Activated CD4-positive, alpha-beta T cell treated with anti-CD3 and anti-CD28 coated beads, Interleukin-2, amount 50 U/mL, for 4 hours (primary cell): ENCODE data around the gene TCF23.
A peak's percentile ranks its signal among the peaks of the same experiment; 100 is the strongest.
"Not testable (repeated sequence)": the region's sequence is repeated elsewhere in the genome, so short reads cannot be mapped to it uniquely, and the experiment has no call there.

Experiments used
- DNase-seq, 2 experiments: peaks; one replicate each; pipeline ENCODE4 v3.0.0-alpha.2; 2020

The TCF23 gene

DNA sequence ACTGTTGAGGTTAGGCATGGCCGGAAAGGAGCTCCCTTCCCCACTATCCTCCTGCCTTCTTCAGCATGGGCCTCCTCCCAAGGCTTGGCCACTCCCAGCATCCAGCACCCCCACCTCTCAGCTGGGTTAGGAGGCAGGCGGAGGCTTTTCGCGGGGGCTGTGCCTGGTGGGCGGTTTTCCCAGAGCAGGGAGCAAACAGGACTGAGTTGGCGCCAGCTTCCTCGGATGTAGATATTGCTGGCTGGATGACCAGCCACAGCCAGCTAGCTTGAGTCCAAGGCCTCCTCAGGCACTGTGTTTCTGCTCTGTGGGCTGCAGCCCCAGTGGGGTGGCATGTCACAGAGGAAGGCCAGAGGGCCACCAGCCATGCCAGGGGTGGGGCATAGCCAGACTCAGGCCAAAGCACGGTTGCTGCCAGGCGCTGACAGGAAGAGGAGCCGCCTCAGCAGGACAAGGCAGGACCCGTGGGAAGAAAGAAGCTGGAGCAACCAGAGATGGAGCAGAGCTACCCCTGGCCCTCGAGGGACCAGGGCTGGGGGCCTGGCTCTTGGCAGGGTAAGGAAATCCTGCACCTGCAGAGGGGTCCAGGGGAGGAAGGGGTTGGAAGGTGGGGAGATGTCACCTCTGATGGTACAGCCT is at the start of gene TCF23:
TSS of gene TCF23 (plus strand) at position 204 of the 639 bp plus-strand sequence. CDS start at position 334, 130 bp downstream.
- DNase-seq: no peak

DNA sequence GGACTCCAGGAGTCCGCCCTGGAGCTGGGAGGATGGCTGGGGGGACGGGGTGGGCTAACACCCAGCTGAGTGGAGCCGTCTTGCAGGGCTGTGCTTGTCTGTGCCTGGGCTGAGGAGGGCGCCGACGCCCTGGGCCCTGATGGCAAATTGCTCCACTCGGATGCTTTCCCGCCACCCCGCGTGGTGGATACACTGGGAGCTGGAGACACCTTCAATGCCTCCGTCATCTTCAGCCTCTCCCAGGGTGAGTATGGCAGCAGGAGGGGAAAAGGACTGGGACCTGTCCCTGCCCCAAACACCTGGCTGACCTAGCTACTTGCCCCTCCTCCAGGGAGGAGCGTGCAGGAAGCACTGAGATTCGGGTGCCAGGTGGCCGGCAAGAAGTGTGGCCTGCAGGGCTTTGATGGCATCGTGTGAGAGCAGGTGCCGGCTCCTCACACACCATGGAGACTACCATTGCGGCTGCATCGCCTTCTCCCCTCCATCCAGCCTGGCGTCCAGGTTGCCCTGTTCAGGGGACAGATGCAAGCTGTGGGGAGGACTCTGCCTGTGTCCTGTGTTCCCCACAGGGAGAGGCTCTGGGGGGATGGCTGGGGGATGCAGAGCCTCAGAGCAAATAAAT is 49.4 kb upstream of the TCF23 start:
- DNase-seq: no peak

DNA sequence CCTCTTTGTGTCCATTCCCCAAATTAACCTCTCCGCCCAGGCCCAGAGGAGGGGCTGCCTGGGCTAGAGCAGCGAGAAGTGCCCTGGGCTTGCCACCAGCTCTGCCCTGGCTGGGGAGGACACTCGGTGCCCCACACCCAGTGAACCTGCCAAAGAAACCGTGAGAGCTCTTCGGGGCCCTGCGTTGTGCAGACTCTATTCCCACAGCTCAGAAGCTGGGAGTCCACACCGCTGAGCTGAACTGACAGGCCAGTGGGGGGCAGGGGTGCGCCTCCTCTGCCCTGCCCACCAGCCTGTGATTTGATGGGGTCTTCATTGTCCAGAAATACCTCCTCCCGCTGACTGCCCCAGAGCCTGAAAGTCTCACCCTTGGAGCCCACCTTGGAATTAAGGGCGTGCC is 48.8 kb upstream of the TCF23 start:
- DNase-seq: no peak

DNA sequence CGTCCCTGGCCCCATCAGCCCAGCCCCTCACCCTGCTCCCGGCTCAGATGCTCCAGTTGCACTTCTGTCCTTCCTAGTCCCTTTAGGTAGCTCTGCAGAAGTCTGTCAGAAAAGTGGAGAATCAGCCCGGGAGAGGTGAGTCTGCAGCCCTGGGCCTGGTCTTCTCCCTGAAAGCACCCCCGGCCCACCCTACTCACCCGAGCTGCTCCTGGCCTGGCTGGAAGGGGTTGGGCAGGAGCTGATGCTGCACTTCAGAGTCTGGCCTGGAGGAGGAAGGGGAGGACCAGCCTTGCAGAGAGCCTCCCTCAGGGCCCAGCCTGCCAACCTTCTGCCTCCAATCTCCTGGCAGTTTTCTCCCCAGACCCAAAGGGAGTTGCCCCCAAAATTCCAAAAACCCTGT is 46.5 kb upstream of the TCF23 start:
- DNase-seq: no peak

DNA sequence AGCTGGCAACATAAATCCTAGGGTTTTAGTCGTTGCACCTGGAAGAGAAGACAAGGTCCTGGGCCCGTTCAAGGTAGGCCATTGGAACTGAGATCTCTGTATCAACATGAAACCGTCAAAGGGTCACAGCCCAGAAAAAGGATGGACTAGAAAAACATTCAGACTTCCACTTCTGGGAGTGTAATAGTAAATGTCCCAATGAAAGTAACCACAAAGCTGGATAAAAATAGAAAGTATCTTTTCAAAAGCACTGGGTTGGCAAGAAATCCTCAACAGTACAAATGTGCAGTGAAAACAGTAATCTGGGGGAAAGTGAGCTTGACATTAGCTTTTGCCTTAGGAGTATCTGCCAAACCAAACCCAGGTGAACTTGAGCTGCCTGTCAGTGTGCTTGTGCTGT is 42.8 kb upstream of the TCF23 start:
- DNase-seq: no peak

DNA sequence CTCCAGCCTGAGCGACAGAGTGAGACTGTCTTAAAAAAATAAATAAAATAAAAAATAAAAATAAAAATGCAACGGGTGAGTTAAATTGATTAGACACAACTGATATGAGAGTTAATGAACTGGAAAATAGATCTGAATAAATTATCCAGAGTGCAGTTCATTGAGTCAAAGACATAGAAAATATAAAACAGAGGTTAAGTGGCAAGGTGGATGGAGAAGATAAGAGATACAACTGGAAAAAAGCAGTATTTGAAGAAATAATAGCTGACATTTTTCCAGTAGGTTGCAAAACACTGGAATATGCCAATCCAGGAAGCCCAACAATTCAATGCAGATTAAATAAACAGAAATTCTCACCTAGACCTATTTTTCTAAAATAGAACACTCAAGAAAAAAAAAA is 40.6 kb upstream of the TCF23 start:
- no peak for DNase-seq

DNA sequence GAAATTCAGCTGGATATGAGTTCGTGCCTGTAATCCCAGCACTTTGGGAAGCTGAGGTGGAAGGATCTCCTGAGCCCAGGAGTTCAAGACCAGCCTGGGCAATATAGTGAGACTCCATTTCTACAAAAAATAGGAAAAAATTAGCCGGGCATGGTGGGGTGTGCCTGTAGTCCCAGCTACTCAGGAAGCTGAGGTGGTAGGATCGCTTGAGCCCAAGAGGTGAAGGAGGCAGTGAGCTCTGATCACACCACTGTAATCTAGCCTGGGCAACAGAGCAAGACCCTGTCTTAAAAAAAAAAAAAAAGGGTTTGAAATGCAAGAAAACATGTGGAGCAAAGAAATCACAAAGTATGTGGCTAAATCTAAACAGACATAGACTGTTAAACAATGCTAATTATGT is 39.7 kb upstream of the TCF23 start:
- no peak for DNase-seq

DNA sequence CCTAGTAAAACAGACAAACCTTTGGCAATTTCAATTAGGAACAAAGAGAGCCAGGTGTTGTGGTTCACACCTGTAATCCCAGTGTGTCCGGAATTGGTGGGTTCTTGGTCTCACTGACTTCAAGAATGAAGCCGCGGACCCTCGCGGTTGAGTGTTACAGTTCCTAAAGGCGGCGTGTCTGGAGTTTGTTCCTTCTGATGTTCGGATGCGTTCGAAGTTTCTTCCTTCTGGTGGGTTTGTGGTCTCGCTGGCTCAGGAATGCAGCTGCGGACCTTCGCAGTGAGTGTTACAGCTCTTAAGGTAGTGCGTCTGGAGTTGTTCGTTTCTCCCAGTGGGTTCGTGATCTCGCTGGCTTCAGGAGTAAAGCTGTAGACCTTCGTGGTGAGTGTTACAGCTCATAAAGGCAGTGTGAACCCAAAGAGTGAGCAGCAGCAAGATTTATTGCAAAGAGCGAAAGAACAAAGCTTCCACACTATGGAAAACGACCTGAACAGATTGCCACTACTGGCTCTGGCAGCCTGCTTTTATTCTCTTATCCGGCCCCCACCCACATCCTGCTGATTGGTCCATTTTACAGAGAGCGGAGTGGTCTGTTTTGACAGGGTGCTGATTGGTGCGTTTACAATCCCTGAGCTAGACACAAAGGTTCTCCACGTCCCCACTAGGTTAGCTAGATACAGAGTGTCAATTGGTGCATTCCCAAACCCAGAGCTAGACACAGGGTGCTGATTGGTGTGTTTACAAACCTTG is 38.0 kb upstream of the TCF23 start:
- not testable (repeated sequence) for DNase-seq

DNA sequence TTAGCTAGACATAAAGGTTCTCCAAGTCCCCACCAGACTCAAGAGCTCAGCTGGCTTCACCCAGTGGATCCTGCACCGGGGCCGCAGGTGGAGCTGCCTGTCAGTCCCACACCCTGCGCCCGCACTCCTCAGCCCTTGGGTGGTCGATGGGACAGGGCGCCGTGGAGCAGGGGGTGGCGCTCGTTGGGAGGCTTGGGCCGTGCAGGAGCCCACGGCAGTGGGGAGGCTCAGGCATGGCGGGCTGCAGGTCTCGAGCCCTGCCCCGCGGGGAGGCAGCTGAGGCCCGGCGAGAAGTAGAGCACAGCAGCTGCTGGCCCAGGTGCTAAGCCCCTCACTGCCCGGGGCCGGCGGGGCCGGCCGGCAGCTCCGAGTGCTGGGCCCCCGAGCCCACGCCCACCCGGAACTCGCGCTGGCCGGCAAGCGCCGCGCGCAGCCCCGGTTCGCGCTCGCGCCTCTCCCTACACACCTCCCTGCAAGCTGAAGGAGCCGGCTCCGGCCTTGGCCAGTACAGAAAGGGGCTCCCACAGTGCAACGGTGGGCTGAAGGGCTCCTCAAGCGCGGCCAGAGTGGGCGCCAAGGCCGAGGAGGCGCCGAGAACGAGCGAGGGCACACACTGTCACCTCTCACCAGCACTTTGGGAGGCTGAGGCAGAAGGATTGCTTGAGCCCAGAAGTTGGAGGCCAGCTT is 37.3 kb upstream of the TCF23 start:
- not testable (repeated sequence) for DNase-seq

DNA sequence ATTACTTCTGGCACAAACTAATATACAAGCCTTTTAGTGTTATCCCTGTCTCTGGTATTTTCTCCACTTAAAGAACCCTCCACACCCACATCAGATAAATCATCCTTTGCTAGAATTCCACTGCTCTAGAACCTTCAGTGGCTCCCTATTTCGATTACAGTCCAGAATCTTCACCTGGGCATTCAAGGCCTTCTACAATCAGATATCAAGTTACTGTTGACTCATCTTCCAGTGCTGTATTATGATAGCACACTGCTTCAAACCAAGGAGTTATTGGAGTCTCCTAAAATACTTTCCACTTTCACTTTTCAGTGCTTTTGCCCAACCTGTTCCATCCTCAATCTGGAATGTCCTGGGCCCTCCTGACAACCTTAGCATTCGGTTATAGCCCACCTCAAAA is 33.3 kb upstream of the TCF23 start:
- no peak for DNase-seq

DNA sequence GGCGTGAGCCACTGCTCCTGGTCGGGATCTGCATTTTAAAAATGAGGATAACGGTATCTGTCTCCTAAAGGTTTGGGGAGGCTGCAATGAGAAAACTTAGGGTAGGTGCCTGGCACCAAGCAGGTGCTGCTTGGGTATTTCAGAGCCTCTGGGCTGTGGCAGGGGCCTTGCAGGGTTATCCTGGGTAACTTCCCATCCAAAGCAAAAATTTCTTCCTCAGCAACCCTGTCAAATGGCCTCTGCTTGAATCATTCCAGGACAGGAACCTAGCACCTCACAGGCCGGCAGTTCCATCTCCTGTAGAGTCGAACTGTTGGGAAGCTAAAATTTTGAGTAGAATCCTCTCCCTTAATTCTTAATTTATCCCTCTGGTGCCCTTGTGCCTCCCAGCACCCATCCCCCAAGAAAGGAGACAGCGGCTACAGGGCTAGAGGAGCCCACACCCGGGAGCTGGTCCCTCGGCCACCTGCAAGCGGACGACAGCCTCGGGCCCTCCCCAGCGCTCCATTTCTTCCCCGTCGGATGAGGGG is 30.7 kb upstream of the TCF23 start:
- no peak for DNase-seq

DNA sequence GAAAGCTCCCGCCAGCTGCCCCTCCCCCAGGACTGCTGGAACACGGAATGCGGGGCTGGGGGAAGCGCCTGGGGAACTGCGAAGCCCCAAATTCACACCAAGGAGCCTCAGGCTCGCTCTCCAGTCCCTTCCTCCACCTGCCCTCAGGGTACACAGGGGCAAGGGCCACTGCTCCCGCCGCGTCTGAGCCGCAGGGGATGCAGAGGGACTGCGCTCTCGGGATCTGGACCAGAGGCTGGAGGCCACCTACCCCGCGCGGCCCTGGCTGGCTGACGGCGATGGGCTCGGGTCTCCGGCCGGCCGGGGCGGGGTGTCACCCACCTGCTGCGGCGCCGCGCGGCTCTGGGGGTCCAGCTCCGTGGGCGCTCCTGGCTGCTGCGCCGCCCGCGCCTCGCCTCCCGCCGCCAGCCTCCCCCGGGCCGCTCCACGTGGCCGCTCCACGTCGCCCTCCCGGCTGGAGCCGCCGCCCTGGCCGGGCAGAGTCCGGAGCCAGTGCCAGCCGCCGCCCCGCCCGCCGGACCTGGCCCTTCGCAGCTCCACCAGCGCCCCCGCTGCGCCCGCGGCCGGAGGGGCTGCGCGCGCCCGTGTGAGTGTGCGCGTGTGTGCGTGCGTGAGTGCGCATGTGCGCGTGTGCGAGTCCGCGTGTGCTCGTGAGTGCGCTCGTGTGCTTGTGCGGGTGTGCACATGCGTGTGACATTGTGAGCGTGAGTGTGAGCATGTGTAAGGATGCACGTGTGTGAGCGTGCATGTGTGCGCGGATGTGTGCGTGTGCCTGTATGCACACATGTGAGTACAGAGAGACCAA is 30.1 kb upstream of the TCF23 start, which contains the start of gene CGREF1:
TSS of gene CGREF1 (minus strand) at position 604 of the 805 bp plus-strand sequence. CDS start 14,762 bp downstream, outside the sequence.
- DNase-seq: no peak

DNA sequence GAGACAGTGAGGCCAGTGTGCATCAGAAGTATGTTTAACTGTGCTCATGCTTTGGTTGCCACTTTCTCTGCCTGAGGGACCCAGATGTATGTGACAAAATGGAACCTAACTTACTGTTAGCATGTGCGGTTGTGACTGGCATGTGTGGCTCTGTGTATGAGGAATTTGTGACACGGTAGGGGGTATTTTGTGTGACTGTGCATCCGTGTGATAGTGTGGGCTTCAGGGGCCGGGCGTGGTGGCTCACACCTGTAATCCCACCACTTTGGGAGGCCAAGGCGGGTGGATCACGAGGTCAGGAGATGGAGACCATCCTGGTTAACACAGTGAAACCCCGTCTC is 29.5 kb upstream of the TCF23 start:
- DNase-seq: not testable (repeated sequence)

DNA sequence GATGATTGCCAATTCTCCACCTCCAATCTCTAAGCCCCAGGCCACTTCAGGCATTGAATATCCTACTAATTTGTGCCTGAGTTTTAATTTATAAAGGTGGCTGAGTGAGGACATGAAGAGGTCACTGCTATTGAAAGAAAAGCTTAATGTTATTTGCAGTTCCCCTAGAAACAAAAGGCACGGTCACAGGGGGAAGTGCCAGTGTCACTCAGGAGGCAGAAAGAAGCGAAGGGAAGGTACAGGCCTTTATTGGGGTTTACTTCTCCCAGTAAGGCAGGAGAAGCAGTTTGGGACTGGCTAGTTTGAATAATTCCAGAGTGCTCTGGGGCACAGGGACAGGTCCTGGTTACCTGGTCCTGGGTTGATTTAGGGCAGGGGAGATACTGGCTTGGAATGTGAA is 26.9 kb upstream of the TCF23 start:
- no peak for DNase-seq

DNA sequence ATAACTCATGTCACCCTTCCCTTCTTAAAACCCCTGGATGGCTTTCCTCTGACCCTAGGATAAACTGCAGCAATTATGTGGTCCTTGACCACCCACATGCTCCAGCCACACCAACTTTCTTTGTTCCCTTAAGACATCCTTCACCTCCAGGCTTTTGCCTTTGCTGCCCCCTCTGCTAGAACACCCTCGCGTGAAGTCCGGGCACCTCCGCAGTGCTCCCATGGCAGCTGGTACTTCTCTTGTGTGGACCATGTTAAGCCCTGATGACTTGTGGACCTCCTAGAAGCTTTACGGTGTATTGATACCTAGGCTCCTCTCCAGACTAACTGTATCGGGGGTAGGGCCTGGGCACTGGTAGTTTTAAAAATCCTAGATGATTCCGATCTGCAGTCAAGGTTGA is 26.0 kb upstream of the TCF23 start:
- no peak for DNase-seq

DNA sequence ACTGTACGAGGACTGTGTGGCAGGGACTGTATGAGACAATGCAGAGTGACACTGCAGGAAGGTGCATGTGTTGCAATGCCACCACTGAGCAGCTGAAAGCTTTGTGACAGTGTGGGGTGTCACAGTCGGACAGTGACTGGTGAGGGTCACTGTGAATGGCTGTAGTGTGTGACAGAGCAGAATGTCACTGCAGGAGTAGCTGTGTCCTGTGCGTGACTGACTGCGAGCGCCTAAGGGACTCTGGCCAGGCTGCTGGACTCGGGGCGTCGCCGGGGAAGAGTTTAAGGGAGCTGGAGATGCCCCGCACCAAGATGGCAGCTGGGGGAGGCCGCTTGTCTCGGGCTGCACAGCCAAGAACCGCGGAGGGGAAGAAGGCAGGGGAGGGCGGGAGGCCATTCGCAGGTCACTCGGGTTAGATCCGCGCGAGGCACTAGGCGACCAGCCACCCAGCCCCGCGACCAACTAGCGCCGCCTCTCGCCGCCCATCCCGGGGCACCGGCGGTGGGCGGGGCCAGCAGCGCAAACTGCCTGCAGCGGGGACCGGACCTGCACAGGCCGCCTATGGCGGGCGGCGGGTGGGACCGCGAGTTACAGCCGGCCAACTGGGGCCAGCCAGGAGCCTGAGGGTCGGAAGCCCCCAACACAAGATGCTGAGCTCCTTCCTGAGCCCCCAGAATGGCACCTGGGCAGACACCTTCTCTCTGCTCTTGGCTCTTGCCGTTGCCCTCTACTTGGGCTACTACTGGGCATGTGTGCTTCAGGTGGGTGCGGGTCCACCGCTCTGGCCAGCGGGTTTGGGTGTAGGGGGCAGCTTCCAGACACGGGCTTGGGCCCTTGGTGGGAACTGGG is 25.3 kb upstream of the TCF23 start, which contains the start of gene ABHD1:
TSS of gene ABHD1 (plus strand) at position 514 of the 849 bp plus-strand sequence. CDS start at position 648, 134 bp downstream.
- peak; percentile 33 to 36 for DNase-seq

DNA sequence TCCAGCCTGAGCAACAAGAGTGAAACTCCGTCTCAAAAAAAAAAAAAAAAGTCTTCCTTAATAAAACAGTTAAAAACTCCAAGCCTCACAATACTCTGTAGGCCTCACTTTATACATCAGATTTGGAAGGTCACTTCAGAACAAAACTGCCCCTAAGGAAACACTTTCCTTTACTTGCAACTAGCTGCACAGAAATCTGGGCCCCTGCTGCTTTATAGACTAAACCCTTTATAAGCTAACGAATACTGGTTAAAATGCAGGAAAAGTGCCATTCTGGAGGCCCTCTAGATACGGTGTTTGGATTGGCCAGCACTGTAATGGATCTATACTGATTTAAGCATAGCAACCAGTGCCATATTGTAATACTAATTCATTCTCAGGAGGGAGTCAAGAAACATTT is 23.7 kb upstream of the TCF23 start:
- no peak for DNase-seq

DNA sequence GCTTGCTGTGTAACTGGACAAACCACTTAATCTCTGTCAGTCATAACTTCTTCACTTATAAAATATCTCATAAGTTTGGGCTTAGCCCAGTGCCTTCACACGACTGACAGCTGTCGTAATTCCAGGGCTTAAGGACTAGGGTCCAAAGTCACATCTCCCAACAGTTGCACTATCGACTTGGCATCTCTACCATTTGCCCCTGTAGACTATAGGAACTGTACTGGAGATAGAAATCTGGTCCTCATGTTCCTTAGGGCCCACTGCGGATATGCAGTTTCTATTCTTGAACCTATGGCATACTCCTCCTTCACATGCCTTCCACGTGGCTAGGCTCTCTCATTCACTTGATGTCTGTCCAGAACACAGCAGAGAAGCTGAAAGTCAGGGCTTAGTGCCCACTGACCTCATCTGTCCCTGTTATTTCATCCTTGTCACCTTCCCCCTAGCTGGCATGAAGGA is 22.5 kb upstream of the TCF23 start:
- no peak for DNase-seq

DNA sequence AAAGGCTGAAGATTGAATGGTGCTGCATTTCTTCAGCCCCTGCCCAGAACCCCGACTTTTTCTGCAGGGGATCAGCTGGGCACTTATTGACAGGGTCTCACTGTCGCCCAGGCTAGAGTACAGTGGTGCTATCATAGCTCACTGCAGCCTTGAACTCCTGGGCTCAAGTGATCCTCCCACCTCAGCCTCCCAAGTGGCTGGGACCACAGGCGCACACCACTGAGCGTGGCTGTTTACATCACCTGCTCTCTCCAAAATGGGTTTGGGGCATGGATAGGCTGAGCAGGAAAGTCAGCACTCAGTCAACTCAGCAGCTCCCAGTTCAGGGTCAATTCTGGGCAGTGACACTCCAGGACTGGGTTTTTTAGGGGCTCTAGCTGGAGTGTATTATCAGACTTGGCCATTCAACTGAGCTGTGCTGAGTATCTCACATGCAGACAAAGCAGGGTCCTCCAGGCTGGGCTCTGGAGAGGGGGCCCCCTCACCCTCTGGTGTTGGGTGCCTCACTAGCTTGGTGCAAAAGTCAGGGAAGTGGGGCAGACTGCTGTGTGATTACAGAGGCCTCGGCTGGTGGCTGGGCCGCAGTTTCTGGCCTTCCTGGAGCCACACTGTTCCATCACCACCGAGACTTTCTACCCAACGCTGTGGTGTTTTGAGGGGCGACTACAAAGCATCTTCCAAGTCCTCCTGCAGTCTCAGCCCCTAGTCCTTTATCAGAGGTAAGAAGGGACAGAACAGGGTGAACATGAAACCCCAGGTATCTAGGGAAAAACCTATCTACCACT is 20.7 kb upstream of the TCF23 start:
- no peak for DNase-seq
